Stimulated activated naive CD8-positive, alpha-beta T cell treated with anti-CD3 and anti-CD28 coated beads, Interleukin-15, Interleukin-2, amounts not matched to agents 100 ng/mL and 50 ng/mL, for 24 hours (primary cell): ENCODE results near the gene TBXAS1.

Experiments
- H3K27ac Mint-ChIP-seq: one replicate; pipeline ENCODE4 v1.8.0; 2021; ENCODE audit warnings: mild to moderate bottlenecking, mixed read lengths
- H3K27me3 Mint-ChIP-seq: one replicate; pipeline ENCODE4 v1.8.0; 2021; ENCODE audit warnings: mixed read lengths
- H3K36me3 Mint-ChIP-seq: one replicate; pipeline ENCODE4 v1.8.0; 2021; ENCODE audit warnings: low read depth, mixed read lengths
- H3K4me1 Mint-ChIP-seq: one replicate; pipeline ENCODE4 v1.8.0; 2021; ENCODE audit warnings: low read depth, mixed read lengths
- H3K4me3 Mint-ChIP-seq: one replicate; pipeline ENCODE4 v1.8.0; 2021; ENCODE audit warnings: mild to moderate bottlenecking, mixed read lengths
- H3K9me3 Mint-ChIP-seq: one replicate; pipeline ENCODE4 v1.8.0; 2021; ENCODE audit warnings: mixed read lengths

Gene TBXAS1

DNA sequence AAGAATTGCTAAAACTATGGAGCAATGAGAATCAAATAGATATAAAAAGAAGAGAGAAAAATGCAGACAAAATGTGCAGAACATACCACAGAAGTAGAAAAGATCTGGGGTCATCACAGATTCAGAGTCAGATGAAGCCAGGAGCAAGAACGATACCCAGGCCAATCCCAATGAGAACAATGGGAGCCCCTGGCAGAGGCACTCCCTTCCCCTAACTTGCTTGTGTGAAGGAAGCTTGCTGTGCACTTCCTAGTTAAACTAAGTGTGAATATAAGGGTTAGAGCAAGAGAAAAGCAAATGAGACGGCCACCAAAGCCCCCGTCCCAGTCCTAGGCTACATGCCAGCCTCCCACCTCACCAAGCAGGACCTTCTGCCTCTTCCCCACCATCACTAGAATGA, 221.0 kb downstream of the TBXAS1 start:
- H3K4me1 Mint-ChIP-seq = peaks cover 34% of the 10 kb centered on the region

DNA sequence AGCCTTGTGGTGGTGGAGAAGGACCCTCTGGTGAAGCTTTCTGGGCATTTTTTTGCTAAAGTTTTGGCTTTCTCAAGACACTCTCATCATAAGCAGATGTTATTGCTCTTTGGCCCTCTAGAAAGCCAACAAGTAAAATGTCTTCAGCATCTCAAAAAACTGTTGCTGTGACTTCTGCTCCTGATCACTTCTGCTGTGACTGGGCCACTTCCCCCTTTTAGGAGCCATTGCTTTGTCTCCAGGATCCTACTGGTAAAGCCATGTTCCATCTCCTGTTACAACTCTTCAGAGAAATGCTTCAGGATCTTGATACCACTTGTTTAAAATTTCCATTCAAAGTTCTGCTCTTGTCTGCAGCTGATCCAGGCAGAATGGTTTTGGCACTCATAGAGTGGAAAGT, 222.8 kb downstream of the TBXAS1 start:
- peaks cover 46% of the 10 kb centered on the region for H3K36me3 Mint-ChIP-seq
- H3K9me3 Mint-ChIP-seq = no peaks in the 10 kb centered on the region
- H3K27me3 Mint-ChIP-seq = no peaks in the 10 kb centered on the region
- no peak overlapping the region for H3K27ac Mint-ChIP-seq
- no peak overlapping the region for H3K4me3 Mint-ChIP-seq
- peaks cover 35% of the 10 kb centered on the region for H3K4me1 Mint-ChIP-seq

More for the DNA sequence above, 221.0 kb downstream of the TBXAS1 start:
- H3K27ac Mint-ChIP-seq = no peak overlapping the region
- H3K27me3 Mint-ChIP-seq = no peaks in the 10 kb centered on the region
- H3K4me3 Mint-ChIP-seq = no peak overlapping the region
- H3K36me3 Mint-ChIP-seq = peaks cover 49% of the 10 kb centered on the region
- H3K9me3 Mint-ChIP-seq = no peaks in the 10 kb centered on the region

DNA sequence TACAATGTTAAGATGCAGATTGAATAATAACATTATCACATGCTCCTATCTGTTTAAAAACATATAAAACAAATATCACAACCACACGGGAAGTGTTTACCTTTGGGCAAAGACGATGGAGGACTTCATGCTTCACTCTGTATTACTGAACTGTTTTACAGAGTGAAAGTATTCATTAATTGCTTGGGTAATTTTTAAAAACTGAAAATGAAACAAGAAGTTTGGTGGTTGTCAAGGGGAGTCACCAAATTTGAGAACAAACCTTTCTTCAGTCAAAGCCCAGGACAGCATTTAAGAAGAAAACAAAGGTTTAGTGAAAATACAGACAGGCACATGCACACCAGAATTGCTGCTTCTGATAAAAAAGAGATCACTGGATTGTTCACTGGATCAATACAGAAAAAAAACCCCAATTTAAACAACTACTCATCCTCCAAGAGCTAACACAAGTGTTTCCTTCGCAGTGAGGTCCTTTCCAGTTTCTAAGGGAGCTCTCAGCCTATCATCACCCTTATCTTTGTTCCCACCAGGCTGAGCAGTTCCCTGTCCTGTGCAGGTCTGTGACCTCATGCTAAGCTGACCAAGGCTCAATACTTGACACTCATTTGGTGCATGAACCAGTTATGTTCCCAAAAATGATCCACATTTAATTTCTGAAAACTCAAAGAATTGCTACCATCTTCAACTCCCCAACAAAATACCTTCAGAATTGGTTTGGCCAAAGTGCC, 224.9 kb downstream of the TBXAS1 start:
- peak overlapping the region; percentile 36 for H3K4me3 Mint-ChIP-seq
- H3K36me3 Mint-ChIP-seq = peaks cover 48% of the 10 kb centered on the region
- H3K4me1 Mint-ChIP-seq = peaks cover 50% of the 10 kb centered on the region
- no peaks in the 10 kb centered on the region for H3K27me3 Mint-ChIP-seq
- no peaks in the 10 kb centered on the region for H3K9me3 Mint-ChIP-seq
- H3K27ac Mint-ChIP-seq = peak overlapping the region; percentile 68

DNA sequence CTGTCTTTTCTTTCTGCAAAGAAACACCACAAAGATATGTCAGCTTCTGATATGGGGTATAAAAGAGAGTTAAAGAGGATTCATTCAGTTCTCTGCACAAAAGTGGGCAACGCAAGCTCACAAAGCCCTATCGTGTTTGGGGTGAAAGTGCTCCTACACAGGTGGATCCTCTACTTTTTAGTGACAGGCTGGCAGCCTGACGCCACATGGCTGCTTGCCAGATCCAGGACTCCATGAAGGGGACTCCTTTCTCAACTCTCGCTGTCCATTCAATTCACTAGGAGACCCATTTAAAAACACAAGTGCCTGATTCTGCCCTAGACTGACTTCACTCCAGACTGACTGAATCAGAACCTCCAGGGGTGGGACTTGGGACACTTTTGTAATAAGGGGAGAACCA, 225.7 kb downstream of the TBXAS1 start:
- no peaks in the 10 kb centered on the region for H3K9me3 Mint-ChIP-seq
- no peaks in the 10 kb centered on the region for H3K27me3 Mint-ChIP-seq
- no peak overlapping the region for H3K4me3 Mint-ChIP-seq
- H3K36me3 Mint-ChIP-seq = peaks cover 51% of the 10 kb centered on the region
- H3K27ac Mint-ChIP-seq = no peak overlapping the region
- H3K4me1 Mint-ChIP-seq = peaks cover 56% of the 10 kb centered on the region

DNA sequence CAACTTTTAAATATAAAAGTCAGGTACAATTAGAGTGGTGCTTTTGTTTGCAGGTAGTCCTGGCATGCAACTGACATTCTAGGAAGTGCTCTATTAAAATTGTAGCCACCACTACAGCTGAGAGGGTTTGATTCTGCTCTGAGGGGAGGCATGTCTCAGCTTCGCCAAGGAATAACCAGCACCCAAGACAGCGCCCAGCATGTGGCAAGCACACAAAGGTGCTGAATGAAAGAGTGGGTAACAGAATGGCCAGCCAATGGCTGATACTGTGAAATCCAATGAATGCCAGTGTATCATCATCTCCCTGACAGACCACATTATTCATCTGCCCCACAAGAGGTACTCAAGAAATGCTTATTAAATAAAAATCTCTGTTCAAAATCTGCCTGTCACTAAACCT, 226.8 kb downstream of the TBXAS1 start:
- Mint-ChIP-seq H3K9me3 (no peaks in the 10 kb centered on the region), H3K4me1 (peaks cover 62% of the 10 kb centered on the region), H3K27me3 (no peaks in the 10 kb centered on the region), H3K27ac (no peak overlapping the region), H3K4me3 (no peak overlapping the region), H3K36me3 (peaks cover 47% of the 10 kb centered on the region)

DNA sequence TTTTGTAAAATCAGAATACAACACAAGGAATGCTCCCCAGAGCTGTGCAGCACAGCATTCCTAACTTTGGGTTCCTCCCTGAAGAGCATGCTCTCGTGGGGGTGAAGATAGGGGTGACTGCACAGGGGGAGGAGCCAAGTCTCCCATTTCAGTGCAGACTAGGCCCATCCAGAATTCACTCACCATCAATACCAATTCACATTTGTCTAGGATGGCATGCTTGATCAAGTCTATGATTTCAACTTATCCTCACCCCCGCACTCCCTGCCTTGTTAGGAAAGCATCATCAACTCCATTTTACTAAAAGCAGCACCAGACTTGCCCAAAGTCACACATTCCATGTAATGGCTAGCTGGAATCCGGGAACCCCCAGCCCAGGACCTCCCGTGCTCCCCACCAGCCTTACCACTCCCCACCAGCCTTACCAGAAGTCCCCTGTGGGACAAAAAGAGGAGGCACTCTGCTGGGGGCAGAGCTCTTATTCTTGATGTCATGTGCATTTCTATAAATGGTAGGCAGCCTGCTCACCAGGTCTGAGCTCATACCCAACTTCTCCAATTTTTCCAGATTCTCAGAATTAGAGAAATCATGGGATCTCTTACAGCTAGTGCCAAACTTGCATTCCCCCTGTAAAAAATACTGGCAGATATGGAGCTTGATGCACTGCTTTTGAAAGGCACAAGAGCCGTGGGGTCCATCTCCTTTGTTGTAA, 227.5 kb downstream of the TBXAS1 start:
- Mint-ChIP-seq H3K4me3 (no peak overlapping the region), H3K27ac (no peak overlapping the region), H3K4me1 (peaks cover 70% of the 10 kb centered on the region), H3K36me3 (peaks cover 47% of the 10 kb centered on the region), H3K9me3 (no peaks in the 10 kb centered on the region), H3K27me3 (no peaks in the 10 kb centered on the region)

DNA sequence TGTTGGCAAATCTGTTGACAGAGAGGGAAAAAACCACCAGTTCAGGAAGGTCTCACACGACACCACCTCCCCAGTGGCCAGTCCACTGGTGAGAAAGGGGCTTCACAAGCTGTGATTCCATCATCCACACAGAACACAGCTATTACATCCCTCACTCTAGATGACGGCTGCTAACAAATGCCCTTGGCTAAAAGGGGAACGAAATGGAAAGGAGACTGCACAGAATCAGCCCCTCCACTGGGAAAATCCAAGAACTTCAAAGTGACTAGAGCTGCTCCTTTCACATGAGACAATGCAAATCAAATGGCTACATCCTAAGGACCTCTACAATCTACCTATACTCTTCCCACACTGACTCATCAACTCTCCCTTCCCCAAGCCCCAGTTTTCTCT, 228.1 kb downstream of the TBXAS1 start:
- Mint-ChIP-seq H3K4me1 (peaks cover 73% of the 10 kb centered on the region), H3K27ac (no peak overlapping the region), H3K27me3 (no peaks in the 10 kb centered on the region), H3K36me3 (peaks cover 43% of the 10 kb centered on the region), H3K9me3 (no peaks in the 10 kb centered on the region), H3K4me3 (no peak overlapping the region)

DNA sequence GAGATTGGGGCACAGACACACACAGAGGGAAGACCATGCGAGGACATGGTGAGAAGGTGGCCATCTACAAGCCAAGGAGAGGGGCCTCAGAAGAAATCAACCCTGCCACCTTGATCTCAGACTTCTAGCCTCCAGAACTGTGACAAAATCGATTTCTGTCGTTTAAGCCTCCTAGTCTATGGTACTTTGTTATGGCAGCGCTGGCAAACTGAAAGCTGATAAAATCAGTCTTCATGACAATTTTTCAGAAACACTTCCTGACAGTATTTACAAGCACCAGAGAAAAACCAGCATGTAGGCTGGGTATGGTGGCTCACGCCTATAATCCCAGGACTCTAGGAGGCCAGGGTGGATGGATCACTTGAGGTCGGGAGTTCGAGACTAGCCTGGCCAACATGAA, 229.5 kb downstream of the TBXAS1 start:
- peaks cover 69% of the 10 kb centered on the region for H3K4me1 Mint-ChIP-seq
- H3K9me3 Mint-ChIP-seq = no peaks in the 10 kb centered on the region
- no peaks in the 10 kb centered on the region for H3K27me3 Mint-ChIP-seq
- H3K27ac Mint-ChIP-seq = no peak overlapping the region
- H3K36me3 Mint-ChIP-seq = peaks cover 31% of the 10 kb centered on the region
- no peak overlapping the region for H3K4me3 Mint-ChIP-seq

DNA sequence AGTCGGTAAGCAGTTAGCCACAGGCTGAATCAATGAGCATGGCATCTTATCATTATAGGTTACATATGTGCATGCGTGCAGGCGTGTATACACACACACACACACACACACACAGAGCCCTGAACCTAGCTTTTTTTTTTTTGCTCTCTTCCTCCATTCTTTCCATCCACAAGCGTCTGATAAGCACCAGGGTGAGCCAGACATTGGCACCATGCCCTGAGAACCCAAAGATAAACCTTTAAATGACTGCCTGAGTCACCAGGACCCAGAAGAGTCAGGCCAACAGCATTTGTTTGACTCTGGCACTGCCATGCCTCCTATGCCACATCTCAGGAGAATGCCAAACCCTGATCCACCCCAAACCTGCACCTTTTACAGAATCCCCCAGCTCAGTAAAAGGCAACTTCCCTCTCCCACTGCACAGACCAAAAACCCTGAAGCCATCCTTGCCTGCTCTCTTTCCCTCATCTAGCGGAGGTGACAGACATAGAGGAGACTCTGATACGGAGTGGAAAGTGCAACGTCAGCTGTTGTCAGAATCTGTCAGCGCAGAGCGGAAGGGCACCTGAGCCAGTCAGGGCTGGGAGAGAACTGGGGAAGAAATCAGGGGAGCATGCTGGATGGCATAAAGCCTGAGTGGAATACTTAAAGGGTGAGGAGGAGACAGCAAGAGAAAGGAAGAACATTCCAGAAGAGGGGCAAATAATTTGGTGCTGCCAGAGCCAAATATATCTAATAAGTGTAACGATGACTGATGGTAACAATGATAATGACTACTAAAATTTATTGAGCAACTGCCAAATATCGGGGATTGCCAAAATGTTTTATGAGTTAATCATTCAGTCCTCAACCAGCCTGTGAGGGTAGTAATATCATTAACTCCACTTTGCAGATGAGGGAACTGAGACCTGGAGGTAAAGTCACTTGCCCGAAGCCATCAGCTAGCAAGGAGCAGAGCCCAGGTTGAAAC, 230.5 kb downstream of the TBXAS1 start:
- H3K4me1 Mint-ChIP-seq = peaks cover 62% of the 10 kb centered on the region
- H3K27ac Mint-ChIP-seq = peak overlapping the region; percentile 49
- H3K36me3 Mint-ChIP-seq = peaks cover 26% of the 10 kb centered on the region
- H3K4me3 Mint-ChIP-seq = peak overlapping the region; percentile 86
- no peaks in the 10 kb centered on the region for H3K9me3 Mint-ChIP-seq
- H3K27me3 Mint-ChIP-seq = no peaks in the 10 kb centered on the region

DNA sequence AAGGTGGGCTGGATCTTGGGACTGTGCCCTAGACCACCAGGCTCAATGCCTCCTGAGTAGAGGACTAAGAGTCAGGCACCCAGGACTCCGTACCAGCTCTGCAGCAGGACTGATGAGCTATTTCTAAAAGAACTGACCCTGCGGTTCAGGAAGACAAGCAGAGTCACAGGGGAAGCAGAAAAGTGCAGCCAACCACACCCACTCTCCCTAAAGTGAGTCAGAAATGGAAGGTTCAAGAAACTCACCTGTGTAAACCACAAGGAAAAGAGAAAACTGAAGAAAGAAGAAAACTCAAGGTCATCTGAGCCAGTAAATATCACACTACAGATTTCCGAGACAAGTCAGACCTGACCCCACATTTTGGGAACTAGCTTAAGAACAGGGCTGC, 231.2 kb downstream of the TBXAS1 start:
- Mint-ChIP-seq H3K27ac (no peak overlapping the region), H3K27me3 (no peaks in the 10 kb centered on the region), H3K9me3 (no peaks in the 10 kb centered on the region), H3K4me1 (peaks cover 56% of the 10 kb centered on the region), H3K4me3 (peak overlapping the region; percentile 86), H3K36me3 (peaks cover 26% of the 10 kb centered on the region)

DNA sequence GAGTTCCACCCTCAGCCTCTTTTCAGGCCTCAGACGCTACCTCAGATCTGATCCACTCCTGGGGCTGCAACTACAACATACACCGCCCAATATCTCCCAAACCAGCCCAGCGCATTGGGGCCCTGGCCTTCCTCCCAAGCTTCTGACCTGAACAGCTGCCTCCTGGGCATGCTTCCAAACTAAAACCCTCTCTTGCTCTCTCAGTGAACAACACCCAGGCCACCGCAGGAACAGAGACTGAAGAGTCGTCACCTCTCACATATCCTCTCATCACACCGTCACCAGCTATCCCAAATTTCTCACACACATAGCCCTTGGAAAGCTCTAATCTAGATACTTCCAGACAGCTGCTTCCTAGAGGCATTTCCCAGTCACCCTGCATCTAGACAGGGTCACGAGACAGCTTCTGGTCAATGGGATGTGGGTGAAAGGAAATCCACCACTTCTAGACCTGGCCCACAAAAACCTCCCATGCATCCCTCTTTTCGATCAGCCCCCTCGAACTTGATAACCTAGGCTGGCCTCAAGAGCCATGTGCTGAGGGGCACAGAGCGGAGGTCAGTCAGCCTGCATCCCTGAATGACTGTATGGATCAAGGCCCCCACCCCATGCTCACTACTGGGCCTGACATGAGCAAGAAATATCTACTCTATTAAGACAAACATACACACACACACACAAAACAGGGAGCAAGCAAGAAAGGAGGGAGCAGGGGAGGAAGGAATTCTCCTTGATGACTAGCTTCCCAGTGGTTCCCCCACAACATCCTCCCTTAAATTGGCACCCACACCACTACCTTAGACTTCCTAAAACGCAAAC, 231.9 kb downstream of the TBXAS1 start:
- Mint-ChIP-seq H3K4me1 (peaks cover 52% of the 10 kb centered on the region), H3K4me3 (peak overlapping the region; percentile 86), H3K9me3 (peaks cover 5% of the 10 kb centered on the region), H3K27ac (peak overlapping the region; percentile 83), H3K27me3 (no peaks in the 10 kb centered on the region), H3K36me3 (peaks cover 25% of the 10 kb centered on the region)

DNA sequence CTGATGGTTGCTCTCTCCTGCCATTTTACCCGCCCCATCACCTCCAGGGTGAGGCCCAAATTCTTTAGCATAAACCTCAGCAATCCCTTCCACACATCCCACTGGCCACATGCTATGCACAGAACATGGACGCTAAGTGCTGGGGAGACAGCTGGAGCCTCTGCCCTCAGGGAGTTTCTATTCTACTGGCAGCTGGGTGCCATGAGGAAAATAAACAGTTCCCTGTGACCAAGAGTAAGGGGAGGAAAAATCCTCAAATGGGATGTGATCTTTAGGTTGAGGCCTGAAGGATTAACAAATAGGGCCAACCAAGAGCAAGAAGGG, 232.5 kb downstream of the TBXAS1 start:
- Mint-ChIP-seq H3K4me1 (peaks cover 51% of the 10 kb centered on the region), H3K36me3 (peaks cover 24% of the 10 kb centered on the region), H3K27ac (peak overlapping the region; percentile 83), H3K27me3 (no peaks in the 10 kb centered on the region), H3K9me3 (peaks cover 10% of the 10 kb centered on the region), H3K4me3 (peak overlapping the region; percentile 86)

DNA sequence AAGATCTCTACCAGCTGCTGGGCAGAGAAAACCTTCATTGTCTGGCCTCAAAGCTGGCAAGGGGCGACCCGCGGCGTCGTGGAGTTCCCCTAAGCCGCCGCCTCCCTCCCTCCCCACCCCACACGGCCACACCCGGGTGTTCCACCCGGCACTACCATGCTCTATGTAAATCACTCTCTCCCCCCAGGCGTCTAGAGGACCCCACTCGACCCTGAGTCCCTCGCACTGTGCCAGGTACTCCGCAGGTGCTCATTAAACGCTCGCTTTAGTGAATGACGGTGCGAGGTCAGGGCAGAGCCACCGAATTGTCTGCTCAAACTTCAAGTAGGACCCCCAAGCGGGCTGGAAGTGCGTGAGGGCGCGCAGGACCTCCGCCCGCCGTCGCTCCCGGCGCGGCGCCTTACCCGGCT, 233.1 kb downstream of the TBXAS1 start:
- H3K4me3 Mint-ChIP-seq = peak overlapping the region; percentile 86
- H3K27ac Mint-ChIP-seq = peak overlapping the region; percentile 83
- H3K36me3 Mint-ChIP-seq = peaks cover 24% of the 10 kb centered on the region
- H3K27me3 Mint-ChIP-seq = no peaks in the 10 kb centered on the region
- peaks cover 45% of the 10 kb centered on the region for H3K4me1 Mint-ChIP-seq
- peaks cover 16% of the 10 kb centered on the region for H3K9me3 Mint-ChIP-seq

DNA sequence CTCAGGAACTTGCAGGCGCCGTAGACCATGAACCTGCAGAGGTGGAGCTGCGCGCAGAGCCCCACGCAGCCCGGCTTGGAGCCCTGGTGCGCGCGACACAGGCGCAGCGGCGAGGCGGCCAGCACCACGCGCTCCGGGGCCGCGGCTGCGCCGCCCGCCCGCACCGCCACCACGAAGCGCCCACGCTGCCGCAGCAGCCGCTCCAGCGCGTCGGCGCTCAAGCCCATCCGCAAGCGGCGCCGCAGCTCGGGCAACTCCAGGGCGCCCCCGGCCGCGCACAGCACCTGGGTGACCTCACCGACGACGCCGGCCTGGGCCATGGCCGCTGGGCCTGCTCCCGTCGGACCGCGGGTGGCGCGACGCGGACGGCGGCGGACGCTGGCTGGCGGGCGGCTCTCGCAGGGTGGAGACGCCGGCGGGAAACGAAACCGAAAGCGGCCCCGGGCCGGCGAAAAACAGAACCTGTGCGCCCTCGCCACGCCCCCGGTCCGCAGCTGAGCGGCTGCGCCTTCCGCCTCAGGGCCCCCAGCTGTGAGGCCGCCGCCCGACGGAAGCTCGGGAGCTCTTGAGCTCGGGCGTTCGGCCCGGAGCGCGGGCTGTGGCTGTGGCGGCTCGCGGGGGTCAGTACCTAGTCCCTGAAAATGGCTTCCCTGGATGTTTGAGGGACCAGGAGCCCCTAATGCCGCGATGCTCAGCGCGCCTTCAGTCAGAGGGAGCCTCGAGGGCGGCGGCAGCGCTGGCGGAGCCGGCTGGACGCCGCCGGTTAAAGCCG, 233.7 kb downstream of the TBXAS1 start, which contains the start of gene PARP12:
Gene PARP12 (minus strand): TSS at position 424 of the 772 bp plus-strand sequence. CDS start 104 bp downstream, at position 320.
- no peaks in the 10 kb centered on the region for H3K27me3 Mint-ChIP-seq
- peak within 1 kb of the TSS; percentile 86 for H3K4me3 Mint-ChIP-seq
- peak within 1 kb of the TSS; percentile 83 for H3K27ac Mint-ChIP-seq
- peaks cover 19% of the 10 kb centered on the region for H3K9me3 Mint-ChIP-seq
- peaks cover 42% of the 10 kb centered on the region for H3K4me1 Mint-ChIP-seq
- peaks cover 25% of the 10 kb centered on the region for H3K36me3 Mint-ChIP-seq
